ENCODE results near the gene RGS12. TPM values are rescaled to one million over a fixed set of nuclear protein-coding genes. Genes with fewer than 3 reads are reported as not detected.

Gene RGS12
- total RNA-seq, 4 donors from 2014 or later: 9.1 to 22.6 (median 21.1) TPM

- H3K4me1 ChIP-seq: peaks cover 9 to 16% of the 10 kb centered on the region in 2 donors
- no peak overlapping the region for H3K4me3 ChIP-seq
- in situ Hi-C loops (cut with MboI; ENCODE audit: low sequenced_read_pairs in 4 of 4): no loop called here
- intact Hi-C loops (cut with DNase I; ENCODE audit: low total_unique reads): no loop called here
- no peaks in the 10 kb centered on the region for H3K36me3 ChIP-seq
- no peak for ATAC-seq
- H3K9me3 ChIP-seq: no peaks in the 10 kb centered on the region
- no peak for DNase-seq
- H3K27ac ChIP-seq: peak overlapping the region in 1 of 4 donors; percentile 67
- TF ChIP-seq POLR2A (IDR thresholded peaks at IDR 0.05) (no peak), CTCF (IDR thresholded peaks at IDR 0.05 in 4 of 5, conservative IDR thresholded peaks at IDR 0.05 in 1 of 5) (no peak)
- no peaks in the 10 kb centered on the region for H3K27me3 ChIP-seq
Observed at GRCh38 chr4:3332498-3332897, 39.7 kb downstream of the RGS12 start.

GRCh38 chr4:3334316-3334715 is 41.5 kb downstream of the RGS12 start:
- intact Hi-C loops (cut with DNase I; ENCODE audit: low total_unique reads): no loop called here

GRCh38 chr4:3335385-3335784 is 42.6 kb downstream of the RGS12 start:
- ATAC-seq (no peak), DNase-seq (no peak)
- TF ChIP-seq CTCF (IDR thresholded peaks at IDR 0.05 in 4 of 5, conservative IDR thresholded peaks at IDR 0.05 in 1 of 5) (no peak), POLR2A (IDR thresholded peaks at IDR 0.05) (no peak)
- in situ Hi-C loops (cut with MboI; ENCODE audit: low sequenced_read_pairs in 4 of 4): no loop called here
- Histone ChIP-seq H3K9me3 (no peaks in the 10 kb centered on the region), H3K4me1 (peaks cover 0 to 6% of the 10 kb centered on the region in 2 donors), H3K36me3 (no peaks in the 10 kb centered on the region), H3K4me3 (no peak overlapping the region), H3K27me3 (no peaks in the 10 kb centered on the region), H3K27ac (no peak overlapping the region)
- intact Hi-C loops (cut with DNase I; ENCODE audit: low total_unique reads): no loop called here

More at GRCh38 chr4:3334316-3334715, 41.5 kb downstream of the RGS12 start:
- no peak for ATAC-seq
- Histone ChIP-seq H3K4me1 (peaks cover 6 to 14% of the 10 kb centered on the region in 2 donors), H3K27me3 (no peaks in the 10 kb centered on the region), H3K27ac (no peak overlapping the region), H3K36me3 (no peaks in the 10 kb centered on the region), H3K9me3 (no peaks in the 10 kb centered on the region), H3K4me3 (no peak overlapping the region)
- TF ChIP-seq POLR2A (IDR thresholded peaks at IDR 0.05): no peak
- no peak for TF ChIP-seq CTCF (IDR thresholded peaks at IDR 0.05 in 4 of 5, conservative IDR thresholded peaks at IDR 0.05 in 1 of 5)
- DNase-seq: no peak
- in situ Hi-C loops (cut with MboI; ENCODE audit: low sequenced_read_pairs in 4 of 4): no loop called here

GRCh38 chr4:3335982-3336381 is 43.2 kb downstream of the RGS12 start:
- no peaks in the 10 kb centered on the region for H3K36me3 ChIP-seq
- no peak overlapping the region for H3K27ac ChIP-seq
- in situ Hi-C loops (cut with MboI; ENCODE audit: low sequenced_read_pairs in 4 of 4): no loop called here
- TF ChIP-seq CTCF (IDR thresholded peaks at IDR 0.05 in 4 of 5, conservative IDR thresholded peaks at IDR 0.05 in 1 of 5): no peak
- no peak for TF ChIP-seq POLR2A (IDR thresholded peaks at IDR 0.05)
- DNase-seq: no peak
- intact Hi-C loops (cut with DNase I; ENCODE audit: low total_unique reads): no loop called here
- H3K4me3 ChIP-seq: no peak overlapping the region
- H3K4me1 ChIP-seq: peaks cover 0 to 5% of the 10 kb centered on the region in 2 donors
- H3K27me3 ChIP-seq: no peaks in the 10 kb centered on the region
- ATAC-seq: no peak
- no peaks in the 10 kb centered on the region for H3K9me3 ChIP-seq

Data from gastrocnemius medialis (tissue), 4 donors.